Measurements from ENCODE around the gene SCN8A. TPM values are rescaled to one million over a fixed set of nuclear protein-coding genes. Genes with fewer than 3 reads are reported as not detected.

The SCN8A gene
- total and polyA plus RNA-seq, 2 experiments from 2014 or later, result 0.88 to 3.7 TPM

DNA sequence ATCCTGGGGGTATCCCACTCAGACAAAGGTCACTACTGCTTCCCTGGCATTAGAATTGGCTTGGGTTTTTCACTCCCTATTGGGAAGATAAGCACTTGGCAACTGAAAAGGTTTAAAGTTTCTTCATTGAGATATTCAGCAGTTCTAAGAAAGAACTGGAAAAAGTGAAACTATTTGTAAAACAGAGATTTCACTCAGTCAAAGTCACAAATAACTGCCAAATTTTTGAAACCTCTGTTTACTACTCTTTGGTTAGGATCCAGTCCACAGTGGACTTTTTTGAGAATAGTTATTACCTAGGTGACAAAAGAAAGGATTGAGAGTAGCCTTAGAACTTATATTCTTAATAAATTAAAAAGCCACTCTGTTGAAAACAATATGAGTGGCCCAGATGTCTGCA lies 172.7 kb downstream of the SCN8A start:
- Histone ChIP-seq H3K4me3 (no peak overlapping the region), H3K4me1 (ENCODE audit: low read depth) (no peaks in the 10 kb centered on the region), H3K9me3 (ENCODE audit: low read depth) (no peaks in the 10 kb centered on the region), H3K36me3 (no peaks in the 10 kb centered on the region), H3K27ac (no peak overlapping the region), H3K27me3 (no peaks in the 10 kb centered on the region)
- DNase-seq (ENCODE audit: low read depth in 1 of 2, low spot score in 1 of 2), result no peak
- TF ChIP-seq, protein P1, sequence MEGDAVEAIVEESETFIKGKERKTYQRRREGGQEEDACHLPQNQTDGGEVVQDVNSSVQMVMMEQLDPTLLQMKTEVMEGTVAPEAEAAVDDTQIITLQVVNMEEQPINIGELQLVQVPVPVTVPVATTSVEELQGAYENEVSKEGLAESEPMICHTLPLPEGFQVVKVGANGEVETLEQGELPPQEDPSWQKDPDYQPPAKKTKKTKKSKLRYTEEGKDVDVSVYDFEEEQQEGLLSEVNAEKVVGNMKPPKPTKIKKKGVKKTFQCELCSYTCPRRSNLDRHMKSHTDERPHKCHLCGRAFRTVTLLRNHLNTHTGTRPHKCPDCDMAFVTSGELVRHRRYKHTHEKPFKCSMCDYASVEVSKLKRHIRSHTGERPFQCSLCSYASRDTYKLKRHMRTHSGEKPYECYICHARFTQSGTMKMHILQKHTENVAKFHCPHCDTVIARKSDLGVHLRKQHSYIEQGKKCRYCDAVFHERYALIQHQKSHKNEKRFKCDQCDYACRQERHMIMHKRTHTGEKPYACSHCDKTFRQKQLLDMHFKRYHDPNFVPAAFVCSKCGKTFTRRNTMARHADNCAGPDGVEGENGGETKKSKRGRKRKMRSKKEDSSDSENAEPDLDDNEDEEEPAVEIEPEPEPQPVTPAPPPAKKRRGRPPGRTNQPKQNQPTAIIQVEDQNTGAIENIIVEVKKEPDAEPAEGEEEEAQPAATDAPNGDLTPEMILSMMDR (IDR thresholded peaks at IDR 0.05; ENCODE audit: low read depth, low read length), result no peak

DNA sequence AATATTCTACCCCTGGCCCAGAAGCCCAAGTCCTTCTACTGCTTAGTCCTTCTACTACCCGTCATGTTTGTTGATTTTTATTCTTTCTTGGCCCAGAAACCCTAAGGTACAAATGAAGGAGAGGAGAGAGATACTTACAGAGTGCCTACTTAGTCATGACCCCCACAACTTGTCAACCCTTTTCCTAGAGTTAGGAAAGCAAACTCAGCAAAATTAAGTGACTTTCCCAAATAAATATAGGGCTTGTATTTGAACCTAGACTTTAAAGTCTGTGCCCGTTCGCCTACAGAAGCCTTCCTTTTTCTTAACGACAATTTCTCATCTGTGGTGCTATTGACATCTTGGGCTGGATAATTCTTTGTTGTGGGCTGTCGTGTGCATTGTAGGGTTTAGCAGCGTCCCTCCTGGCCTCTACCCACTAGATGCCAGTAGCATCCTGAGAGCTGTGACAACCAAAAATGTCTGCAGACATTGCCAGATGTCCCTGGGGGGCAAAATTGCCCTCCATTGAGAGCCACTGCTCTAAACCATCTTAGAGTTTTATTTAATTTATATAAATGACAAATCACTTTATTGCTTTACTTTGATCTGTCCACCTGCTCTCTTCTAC lies 175.1 kb downstream of the SCN8A start:
- Histone ChIP-seq H3K27me3 (no peaks in the 10 kb centered on the region), H3K4me3 (no peak overlapping the region), H3K4me1 (ENCODE audit: low read depth) (no peaks in the 10 kb centered on the region), H3K27ac (no peak overlapping the region), H3K9me3 (ENCODE audit: low read depth) (no peaks in the 10 kb centered on the region), H3K36me3 (no peaks in the 10 kb centered on the region)
- TF ChIP-seq, protein P1 (IDR thresholded peaks at IDR 0.05; ENCODE audit: low read depth, low read length), result no peak
- DNase-seq (ENCODE audit: low read depth in 1 of 2, low spot score in 1 of 2), result no peak

DNA sequence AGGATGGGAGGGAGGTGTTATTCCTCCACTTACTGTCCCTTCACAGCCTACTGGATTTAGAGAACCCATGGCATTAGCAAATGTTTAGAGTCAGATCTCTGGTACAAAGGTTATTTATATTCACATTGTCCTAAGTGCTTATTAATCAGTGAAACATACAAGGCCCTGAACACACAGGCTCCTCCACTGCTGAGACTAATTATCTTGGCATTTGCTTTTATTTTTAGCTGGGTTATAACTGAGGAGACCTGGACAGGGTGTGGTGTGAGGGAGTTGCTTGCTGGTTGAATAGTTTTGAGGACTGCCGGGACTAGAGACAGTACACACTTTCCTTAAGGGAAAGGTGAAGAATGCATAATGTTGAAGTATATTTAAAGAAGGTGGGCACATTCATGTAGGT lies 180.0 kb downstream of the SCN8A start:
- TF ChIP-seq, protein P1 (IDR thresholded peaks at IDR 0.05; ENCODE audit: low read depth, low read length), result no peak

DNA sequence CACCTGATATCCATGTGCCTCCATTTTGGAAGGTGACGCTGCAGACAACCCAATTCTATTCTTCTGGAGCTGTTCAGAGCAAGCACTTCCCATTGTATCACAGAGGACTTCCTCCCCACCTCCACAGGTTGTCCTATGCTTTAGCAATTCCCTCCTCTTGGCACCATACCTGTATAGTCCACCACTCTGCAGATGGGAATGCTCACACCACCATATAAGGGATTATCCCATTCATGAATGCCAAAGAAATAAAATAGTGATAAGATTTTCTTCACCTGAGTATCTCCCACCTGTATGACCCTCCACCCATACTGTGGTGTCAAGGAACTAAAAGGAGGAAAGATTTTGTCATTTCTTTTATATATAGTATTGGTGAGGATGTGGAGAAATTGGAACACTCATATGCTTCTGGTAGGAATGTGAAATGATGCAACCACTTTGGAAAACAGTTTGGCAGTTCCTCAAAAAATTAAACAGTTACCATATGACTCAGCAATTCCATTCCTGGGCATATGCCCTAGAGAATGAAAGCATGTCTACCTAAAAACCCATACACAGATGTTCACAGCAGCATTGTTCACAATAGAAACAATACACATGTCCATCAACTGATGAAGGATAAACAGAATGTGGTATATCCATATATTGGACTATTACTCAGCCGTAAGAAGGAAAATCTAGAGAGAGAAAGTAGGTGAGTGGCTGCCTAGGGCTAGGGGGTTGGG lies 182.3 kb downstream of the SCN8A start:
- Histone ChIP-seq H3K27ac (no peak overlapping the region), H3K4me3 (no peak overlapping the region), H3K36me3 (no peaks in the 10 kb centered on the region), H3K27me3 (no peaks in the 10 kb centered on the region), H3K4me1 (ENCODE audit: low read depth) (no peaks in the 10 kb centered on the region), H3K9me3 (ENCODE audit: low read depth) (no peaks in the 10 kb centered on the region)
- peak in 1 of 2 donors; percentile 87 for DNase-seq (ENCODE audit: low read depth in 1 of 2, low spot score in 1 of 2)
- TF ChIP-seq, protein P1 (IDR thresholded peaks at IDR 0.05; ENCODE audit: low read depth, low read length), result no peak

More for the DNA sequence above, 180.0 kb downstream of the SCN8A start:
- H3K9me3 ChIP-seq (ENCODE audit: low read depth), result no peaks in the 10 kb centered on the region
- no peak for DNase-seq (ENCODE audit: low read depth in 1 of 2, low spot score in 1 of 2)
- no peak overlapping the region for H3K4me3 ChIP-seq
- no peaks in the 10 kb centered on the region for H3K36me3 ChIP-seq
- H3K27ac ChIP-seq, result no peak overlapping the region
- H3K4me1 ChIP-seq (ENCODE audit: low read depth), result no peaks in the 10 kb centered on the region
- no peaks in the 10 kb centered on the region for H3K27me3 ChIP-seq

DNA sequence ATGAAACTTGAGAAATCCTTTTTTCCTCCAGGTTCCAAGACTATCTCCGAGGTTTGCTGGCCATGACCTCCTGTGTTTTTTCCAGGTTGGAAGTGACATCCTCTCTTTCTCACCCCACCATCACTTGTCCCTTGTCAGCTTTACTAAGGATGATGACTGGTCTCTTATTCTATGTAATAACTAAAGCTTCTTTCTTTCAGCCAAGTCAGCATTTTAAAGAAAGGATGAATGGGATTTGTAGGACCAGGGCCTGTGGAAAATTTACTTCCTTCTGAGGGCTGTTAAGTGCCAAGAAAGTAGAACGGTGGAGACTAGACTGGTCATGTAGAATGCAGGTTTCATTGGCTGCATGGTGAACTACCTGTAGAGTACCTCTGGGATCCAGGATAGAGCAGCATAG lies 183.9 kb downstream of the SCN8A start:
- Histone ChIP-seq H3K36me3 (no peaks in the 10 kb centered on the region), H3K9me3 (ENCODE audit: low read depth) (no peaks in the 10 kb centered on the region), H3K4me1 (ENCODE audit: low read depth) (no peaks in the 10 kb centered on the region), H3K4me3 (no peak overlapping the region), H3K27me3 (no peaks in the 10 kb centered on the region), H3K27ac (no peak overlapping the region)
- DNase-seq (ENCODE audit: low read depth in 1 of 2, low spot score in 1 of 2), result no peak
- TF ChIP-seq, protein P1 (IDR thresholded peaks at IDR 0.05; ENCODE audit: low read depth, low read length), result no peak

Measured in cardiac muscle cell (in vitro differentiated cells and primary cell).